Measurements from ENCODE around the gene PLA2G4D.

The PLA2G4D gene

DNA sequence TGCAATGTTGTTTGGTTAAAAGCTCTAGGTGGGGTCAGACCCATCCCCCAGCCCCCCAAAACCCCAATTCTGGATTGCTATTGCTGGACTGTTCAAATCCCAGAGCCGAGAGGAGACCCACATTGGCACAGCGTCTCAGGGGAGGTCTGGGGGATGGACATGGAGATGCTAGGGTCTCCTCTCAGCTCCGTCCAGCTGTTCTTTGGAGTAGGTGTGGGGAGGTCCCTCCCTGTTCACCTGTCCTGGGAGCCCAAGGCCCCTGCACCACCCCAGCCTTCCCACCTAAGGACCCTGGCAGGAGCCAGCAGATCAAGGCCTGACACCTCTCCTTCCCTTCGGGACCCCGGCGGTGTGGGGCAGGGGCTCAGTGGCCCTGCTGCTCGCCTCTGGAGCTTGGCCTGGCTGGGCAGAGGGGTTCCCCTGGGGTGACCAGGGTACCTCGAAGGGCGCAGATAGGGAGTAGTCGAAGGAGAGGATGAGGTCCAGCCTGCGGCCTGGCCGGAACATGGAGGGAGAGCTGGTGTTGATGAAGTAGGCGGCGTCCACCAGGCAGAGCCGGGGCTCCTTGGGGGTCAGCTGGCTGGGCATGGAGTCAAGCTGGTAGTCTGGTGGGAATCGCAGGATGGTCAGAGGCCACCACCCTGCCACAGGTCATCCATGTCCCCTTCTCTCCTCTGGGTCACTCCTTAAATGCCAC is 23.9 kb downstream of the PLA2G4D start:
- no peak for DNase-seq

DNA sequence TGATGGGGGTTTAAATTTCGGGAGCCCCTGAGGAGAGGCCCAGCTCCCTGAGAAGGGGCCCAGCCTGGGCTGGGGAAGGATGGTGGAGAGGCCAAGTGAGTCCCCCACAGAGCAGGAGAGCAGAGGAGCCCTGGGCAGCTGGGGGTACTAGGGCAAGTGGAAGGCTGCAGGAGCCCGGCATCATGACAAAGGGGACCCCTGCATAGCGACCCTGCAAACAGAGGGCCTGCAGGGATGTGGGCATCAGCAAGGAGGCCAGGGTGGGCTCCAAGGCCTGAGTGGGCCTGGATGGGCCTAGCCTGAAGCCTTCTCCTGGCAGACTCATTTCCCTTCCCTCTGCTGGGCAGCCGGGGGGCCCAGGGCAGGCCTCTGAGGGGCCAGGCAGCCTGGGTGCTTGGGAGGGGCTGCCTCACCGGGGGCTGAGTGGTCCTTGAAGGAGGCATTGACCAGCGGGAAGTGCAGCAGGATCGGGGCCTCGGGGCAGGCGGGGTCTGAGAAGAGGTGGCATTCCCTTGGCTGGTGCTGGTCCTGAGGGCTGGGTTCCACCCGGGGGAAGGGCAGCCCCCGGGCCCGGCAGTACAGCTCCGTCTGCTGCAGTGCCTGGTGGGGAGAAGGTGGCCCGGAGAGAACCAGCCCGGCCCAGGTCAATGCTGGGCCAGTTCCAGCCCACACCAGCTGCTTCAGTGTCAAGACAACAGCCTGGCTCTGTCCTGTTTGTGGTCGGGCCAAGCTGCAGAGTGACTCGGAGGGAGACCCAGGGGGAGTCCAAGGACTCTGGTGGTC is 24.7 kb downstream of the PLA2G4D start:
- no peak for DNase-seq

DNA sequence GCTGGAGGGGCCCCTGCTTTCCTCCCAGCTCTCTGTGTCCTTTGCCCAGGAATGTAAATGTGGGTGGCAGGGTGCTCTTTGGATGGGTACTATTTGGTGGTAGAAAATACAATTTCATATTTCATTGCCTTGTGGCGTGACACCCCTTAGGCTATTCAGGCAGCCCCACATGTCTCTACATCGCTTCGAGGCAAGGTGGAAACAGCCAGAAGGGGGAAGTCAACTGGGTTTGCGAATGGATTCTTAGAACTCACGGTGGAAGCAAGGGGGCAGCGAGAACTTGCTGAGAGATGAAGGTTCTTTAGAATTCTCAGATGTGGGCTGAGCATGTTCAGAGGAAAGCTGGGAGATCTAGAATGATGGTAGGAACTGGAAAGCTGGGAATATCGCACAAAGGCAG is 25.3 kb downstream of the PLA2G4D start:
- DNase-seq, result no peak

DNA sequence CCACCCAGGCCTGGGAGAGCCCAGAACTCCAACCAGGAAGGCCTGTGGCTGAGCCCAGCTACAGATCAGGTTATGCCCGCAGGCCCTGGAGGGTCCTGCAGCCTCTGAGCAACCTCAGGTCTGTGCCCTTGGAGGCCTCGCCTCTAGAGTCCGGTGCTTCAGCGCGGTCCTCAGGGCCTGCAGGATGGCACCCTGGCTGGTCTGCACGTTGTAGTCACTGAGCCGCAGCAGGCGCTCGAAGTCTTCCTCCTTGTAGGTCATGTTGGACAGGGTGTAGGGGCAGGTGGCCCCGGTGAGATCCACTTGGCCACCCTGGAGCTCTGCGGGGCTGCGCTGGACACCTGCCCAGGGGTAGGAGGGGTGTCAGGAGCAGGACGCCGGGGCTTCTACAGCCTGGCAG is 25.8 kb downstream of the PLA2G4D start:
- DNase-seq, result no peak

DNA sequence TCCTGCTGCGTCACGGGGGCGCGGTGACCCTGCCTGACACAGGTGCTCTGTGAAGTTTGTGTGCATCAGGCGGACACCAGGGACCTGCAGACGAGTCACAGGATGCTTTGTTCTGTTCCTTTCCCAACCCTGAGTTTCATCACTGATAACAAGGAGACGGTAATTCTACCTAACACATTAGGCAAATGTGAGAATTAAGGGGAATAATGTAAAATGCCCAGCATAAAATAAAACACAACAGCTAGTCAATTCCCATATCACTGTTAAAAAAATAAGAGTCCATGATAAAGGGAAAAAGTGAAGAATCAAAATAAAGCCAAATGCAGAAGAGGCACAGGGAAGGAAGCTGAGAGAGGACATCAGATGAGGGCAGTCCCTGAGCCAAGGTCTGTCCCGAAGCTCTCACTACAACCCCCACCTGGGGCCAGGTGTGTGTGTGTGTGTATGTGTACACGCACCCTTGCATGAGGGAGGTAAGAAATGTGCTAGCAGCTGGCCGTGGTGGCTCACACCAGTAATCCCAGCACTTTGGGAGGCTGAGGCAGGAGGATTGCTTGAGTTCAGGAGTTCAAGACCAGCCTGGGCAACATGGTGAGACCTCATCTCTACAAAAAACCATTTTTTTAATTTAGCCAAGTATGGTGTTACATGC is 27.5 kb downstream of the PLA2G4D start:
- no peak for DNase-seq

DNA sequence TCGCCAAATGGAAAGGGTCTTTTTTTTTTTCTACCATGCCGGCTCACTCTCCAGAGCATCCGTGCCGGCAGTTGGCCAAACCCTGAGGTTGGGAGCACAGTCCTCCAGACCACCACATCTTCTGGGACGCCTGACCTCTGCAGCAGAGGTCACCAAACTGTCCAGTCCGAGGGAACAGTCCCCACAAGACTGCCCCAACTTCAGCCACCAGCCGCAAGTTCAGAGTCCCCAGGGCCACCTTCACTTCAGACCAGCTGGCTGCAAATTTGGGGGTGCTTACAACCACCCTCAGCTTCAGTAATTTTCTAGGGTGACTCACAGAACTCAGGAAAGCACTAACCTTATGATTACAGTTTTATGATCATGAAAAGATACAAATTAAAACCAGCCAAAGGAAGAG is 28.9 kb downstream of the PLA2G4D start:
- no peak for DNase-seq

DNA sequence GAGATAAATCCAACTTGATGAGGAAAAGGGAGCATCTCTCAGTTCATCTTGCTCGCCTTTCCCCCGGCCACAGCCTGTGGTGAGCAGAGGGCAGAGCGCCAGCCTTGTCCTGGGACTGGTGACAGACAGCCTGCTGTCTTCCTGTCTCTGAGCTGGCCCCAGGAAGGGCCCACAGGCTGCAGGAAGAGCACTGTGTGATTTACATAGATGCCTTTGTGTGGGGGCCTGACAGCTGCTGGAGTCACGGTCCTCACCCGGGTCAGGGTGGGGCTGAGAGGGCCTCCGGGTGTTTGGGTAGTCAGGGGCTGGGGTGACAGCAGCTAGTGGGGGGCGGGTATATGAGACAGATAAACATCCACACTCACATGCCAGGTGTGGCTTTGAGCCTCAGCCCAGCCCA is 29.3 kb downstream of the PLA2G4D start:
- DNase-seq, result no peak

DNA sequence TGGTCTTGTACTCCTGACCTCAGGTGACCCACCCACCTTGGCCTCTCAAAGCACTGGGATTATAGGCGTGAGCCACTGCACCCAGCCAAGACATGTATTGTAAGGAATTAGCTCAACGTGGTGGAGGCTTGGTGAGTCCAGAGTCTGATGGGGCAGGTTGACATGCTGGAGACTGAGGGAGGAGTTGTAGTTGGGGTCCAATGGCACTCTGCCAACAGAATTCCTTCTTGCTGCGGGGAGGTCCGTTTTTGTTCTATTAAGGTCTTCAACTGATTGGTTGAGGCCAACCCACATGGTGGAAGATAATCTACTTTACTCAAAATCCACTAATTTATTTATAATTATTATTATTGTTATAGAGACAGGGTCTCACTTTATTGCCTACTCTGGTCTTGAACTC is 30.1 kb downstream of the PLA2G4D start:
- no peak for DNase-seq

DNA sequence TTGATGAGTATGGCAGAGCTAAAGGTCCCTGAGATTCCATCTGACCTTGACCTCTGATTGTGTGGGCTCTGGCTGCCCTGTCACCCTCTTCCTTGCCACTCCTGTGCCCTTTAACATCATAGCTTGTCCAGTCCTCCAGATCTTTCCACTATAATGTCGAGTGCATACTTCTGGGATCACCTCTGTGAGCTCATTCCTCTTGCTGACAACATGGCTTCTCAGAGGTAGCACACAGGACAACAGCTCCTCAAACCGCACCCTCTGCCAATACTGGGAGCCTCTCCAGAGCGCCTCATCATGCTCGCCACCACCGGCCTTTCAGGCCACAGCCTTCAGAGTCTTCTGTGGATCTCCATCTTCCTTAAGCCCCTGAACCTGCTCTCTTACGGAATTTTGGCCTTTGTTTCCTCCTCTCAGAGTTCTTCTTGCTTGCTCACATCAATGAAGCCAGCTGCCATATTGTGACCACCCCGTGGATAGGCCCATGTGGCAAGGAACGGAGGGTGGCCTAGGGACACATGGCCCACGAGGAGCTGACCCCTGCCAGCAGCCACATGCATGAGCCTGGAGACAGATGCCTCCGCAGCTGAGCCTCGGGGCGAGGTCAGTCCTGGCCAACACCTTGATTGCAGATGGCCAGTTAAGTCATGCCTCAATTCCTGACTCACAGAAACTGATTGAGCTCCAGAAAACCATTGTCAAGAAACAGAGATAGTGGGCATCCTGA is 31.1 kb downstream of the PLA2G4D start:
- no peak for DNase-seq

DNA sequence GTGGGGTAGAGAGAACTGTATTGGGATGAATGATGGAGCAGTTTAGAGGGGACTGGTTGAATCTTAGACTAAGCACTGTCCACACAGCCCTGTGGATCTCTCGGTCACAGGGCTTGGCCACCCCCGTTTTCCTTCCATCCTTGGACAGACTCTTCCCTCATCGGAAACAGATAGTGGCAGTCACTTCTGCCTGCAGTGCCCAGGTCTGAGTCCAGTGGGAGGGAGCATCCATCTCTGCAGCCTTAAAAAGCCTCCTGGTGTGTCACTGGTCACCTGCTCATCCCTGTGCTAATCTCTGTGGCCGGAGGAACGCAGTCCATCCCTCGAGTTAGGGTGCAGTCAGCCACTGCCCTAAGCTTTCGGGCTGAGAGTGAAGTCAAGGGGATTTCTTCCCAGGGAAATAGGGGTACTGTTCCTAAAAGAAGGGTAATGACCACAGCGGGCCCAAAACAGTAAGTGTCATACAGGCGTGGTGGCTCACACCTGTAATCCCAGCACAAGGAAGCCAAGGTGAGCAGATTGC is 32.0 kb downstream of the PLA2G4D start:
- DNase-seq, result no peak

DNA sequence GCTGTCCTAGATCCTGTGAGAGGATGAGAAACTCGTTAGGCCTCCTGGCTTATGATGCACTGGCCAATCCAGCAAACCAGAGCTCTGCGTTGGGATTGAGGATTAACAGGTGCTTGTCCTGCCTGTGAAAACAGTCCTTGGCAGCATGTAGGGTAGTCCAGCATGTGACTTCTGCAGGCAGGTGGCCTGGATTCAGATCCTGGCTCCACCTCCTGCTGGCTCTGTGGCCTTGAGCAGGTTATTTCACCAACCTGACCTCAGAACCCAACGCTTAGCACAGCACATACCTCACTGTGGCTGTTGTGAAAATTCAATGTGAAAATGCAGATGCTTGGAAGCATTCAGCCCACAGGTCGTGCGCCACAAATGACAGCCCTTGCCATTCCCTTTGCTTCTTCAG is 33.6 kb downstream of the PLA2G4D start:
- no peak for DNase-seq

DNA sequence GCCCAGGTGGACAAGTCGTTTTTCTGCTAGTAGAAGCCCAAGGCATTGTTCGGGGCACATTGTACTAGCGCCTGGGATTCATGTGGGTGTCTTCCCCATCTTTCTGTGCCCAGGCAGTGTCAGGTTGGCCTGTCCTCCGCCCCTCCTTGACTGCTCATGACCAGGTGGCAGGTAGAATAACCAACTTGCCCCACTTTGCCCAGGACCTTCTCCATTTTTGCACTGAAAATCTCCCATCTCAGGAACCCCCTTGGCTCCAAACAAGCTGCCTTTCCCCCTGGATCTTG is 33.9 kb downstream of the PLA2G4D start:
- no peak for DNase-seq

DNA sequence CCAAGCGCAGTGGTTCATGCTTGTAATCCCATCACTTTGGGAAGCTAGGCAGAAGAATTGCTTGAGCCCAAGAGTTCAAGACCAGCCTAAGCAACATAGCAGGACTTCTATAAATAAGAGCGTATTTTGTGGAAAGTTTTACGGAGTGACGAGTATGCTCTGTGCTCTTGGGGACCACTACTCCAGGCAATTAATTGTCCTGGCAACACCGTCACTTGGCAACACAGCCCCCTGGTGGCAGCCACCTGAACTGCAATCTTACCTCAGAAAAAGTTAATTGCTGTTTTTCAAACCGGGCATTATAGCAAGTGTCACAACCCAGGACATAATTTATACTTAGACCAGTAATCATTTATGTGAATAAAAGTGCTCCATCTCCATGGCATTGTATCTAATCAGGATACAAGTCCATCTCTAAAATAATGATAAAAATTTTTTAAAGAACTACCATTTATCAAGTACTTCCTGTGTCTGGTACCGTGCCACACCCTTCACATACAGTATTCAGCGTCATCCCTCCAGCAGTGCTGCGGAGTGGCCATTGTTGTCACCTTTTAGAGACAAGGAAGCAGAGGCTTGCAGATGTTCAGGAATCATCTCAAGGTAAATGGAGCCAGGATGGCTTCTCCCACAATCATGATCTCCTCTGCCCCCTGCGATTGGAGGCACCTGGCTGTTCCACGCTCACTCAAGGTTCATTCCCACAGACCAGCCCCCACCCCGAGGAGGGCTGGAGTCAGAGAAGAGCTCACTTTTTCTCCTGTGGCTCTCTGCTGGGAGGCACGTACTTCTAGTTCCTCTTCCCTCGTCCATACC is 34.5 kb downstream of the PLA2G4D start:
- no peak for DNase-seq

DNA sequence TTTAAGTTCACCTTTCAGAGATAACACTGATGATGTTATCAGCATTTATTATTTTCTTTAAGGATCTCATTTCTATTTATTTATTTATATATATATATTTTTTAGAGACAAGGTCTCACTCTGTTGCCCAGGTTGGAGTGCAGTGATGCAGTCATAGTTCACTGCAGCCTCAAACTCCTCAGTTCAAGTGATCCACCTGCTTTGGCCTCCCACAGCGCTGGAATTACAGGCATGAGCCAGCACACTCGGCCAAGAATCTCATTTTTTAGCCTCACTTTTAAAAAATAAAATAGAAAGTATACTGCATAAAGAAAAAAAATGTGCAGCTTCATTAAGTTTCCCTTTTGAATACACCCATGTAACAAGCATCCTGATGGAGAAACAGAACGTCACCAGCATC is 35.6 kb downstream of the PLA2G4D start:
- DNase-seq, result no peak

DNA sequence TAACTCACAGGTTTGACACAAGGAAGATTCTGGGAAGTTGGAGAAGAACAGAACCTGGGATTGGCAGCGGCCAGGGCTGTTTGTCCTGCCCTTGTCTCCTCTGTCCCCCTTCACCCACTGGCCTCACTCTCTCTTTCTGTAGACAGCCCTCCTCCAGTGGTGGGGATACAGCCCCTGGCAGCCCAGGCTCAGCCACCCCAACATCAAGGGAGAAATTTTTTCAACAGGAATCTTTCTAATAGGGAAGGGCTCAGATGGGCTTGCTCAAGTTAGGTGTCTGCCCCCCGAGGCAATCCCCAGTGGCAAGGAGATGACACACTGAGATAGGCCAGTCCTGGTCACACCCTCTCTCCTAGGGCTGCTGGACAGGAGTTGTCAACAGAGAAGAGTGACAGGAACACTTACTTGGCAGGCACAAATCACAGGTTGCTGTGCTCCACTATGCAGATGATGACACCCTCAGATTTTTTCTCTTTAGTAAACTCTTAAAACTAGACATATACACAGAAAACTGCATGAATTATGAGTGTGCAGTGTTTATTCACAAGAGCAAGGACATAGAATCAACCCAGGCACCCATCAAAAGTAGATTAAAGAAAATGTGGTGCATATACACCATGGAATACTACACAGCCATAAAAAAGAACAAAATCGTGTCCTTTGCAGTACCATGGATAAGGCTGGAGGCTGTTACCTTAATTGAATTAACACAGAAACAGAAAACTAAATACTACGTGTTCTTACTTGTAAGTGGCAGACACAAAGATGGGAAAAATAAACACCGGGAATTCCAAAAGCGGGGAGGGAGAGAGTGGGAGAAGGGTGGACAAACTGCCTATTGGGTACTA is 36.3 kb downstream of the PLA2G4D start:
- no peak for DNase-seq

DNA sequence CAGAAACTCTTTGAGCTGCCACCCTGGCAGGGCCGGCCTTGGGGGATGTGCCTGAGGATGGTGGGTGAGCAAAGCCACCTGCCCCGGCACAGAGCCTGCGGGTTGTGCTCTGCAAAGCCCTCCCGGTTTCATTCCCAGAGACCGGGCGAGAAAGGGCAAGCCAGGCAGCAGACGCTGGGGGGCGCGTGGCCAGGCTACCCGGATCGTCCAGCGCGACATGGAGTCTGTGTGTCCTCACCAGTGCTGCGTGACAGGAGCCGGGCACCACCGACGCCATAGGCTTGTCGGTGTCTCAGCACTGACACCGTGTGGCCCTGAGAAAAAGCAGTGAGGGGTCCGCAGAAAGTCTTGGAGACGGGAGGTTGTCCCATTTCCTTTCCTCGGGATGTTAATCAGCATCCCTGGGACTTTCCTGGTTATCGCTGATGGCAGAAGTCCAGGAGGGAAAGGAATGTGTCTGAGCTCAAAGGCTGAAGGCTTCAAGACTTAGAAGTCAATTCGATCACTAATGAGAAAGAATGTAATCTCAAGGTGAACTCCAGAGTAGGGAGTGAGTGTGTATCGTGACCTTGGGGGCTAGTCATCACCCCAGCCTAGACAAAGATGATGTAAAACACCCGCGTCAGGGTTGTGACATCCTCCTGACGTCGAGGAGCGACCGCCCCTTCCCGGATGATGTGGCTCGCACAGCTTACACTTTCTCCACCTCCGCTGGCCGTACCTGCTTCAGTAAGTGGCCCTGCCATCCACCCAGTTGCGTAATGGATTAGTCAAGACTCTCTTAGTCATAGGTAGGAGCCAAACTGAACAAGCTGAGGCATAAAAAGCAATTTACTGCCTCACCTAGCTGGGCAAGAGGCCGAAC is 37.2 kb downstream of the PLA2G4D start:
- DNase-seq, result no peak

DNA sequence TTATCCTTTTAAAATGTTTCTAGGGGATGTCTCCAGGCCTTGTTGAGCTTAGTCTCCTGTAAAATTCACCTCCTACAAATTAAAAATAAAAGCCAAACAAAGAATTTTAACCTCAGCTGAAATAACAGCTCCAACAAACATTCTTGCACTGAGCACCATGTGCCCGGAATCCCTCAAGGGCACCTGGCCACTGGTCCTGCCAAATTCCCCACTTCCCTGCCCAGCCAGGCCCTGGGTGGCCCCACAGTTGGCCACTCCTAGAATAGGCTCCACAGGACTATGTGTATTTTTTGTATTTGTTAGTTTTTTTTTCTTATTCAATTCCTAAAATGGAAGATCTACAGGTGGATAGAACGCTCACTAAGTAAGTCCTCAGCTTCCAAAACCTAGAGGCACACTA is 40.4 kb downstream of the PLA2G4D start:
- DNase-seq, result no peak

DNA sequence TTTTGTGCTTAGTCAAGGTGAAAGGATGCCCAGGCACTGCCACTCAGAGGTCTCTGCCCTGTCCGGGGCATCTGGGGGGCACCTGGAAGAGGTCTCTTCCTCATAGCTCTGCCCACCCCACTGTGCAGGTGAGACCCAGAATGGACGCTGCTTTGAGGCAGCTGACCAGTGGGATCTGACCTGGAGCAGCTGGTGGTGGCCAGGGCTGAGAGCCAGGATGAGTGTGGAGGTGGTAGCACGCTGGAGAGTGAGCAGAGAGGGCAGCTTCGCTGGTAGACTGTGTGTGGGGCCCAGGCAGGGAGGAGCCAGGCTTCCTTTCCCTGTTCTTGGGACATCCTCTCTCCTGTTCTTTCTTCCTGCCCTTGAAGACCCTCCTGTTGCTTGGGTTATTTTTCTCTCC is 41.4 kb downstream of the PLA2G4D start:
- no peak for DNase-seq

DNA sequence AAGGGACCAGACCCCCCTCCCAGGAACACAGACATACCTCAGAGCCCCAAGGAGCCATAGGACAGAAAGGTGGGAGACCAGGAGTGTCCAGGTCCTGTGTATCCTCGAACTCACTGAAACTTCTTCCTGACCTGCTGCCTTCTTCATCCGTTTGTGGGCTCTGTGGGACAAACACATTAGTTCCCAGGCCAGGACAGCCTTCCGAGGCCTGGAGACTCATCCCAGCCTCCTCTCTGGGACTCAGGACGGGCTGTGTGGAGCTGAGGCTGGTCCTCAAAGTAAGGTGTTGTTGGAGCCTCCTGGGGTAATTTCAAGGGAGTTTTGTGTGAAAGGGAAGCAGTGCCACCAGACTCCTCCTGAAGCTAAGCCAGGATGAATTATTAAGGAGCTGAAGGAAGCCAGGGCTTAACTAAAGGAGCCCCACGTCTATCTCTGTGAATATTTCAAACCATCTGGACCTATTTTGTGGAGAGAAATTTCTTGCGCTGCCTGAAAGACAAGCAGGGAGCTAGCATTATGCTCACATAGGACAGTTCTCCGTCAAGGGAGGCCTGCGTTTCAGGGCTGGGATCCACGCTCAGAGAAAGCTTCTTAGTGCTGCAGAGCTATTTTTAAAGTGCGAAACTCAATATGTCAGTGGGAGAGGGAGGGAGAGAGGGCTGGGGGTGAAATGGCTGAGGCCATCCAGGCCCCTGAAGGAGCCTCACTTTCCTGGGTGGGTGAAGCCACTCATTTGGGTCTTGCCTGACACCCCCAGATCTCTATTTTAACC is 43.7 kb downstream of the PLA2G4D start:
- DNase-seq, result no peak

DNA sequence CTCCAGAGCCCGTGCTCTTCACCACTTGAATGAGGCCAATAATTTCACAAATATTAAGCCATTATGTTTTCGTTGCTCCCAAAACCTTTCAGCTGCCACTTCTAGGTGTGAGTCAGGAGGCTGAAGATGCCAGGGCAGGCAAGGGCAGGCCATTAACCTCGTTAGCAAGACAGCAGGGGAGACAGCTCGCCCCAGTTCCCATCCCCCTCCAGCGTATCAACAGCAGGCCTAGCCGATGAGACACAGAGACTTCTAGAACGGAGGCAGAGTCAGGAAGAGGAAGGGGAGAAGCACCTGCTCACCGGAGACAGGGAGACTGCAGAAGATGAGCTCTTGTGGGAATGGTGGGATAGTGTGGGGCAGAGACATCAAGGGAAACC is 45.6 kb downstream of the PLA2G4D start:
- no peak for DNase-seq
